Neural cell (in vitro differentiated cells): ENCODE measurements around the gene BCL2L14. TPM values are rescaled to one million over a fixed set of nuclear protein-coding genes. Genes with fewer than 3 reads are reported as not detected.

Experiments used
- H2AFZ ChIP-seq: fragments of 200-600, 300-800 bp; sonication (generic), shearing (Covaris generic); 2 replicates; pipeline ENCODE4 v1.6.0; 2014; ENCODE audit warnings: low read depth, mild to moderate bottlenecking, antibody characterized with exemption, low read length, moderate library complexity
- H3F3A ChIP-seq: fragments of 200-600 bp; shearing (Covaris generic); 2 replicates; pipeline ENCODE4 v1.6.1; 2016; ENCODE audit warnings: mild to moderate bottlenecking, moderate library complexity, mixed read lengths, antibody characterized with exemption, low read length; ENCODE audit not compliant: insufficient read depth, poor library complexity, severe bottlenecking
- H3K27ac ChIP-seq: fragments of 200-600, 300-800 bp; sonication (generic), shearing (Covaris generic); 2 replicates; pipeline ENCODE4 v1.5.1; 2014; ENCODE audit warnings: mild to moderate bottlenecking, low read length, moderate library complexity
- H3K27me3 ChIP-seq: fragments of 300-800, 200-600 bp; sonication (generic), shearing (Covaris generic); 2 replicates; pipeline ENCODE4 v1.6.0; 2014; ENCODE audit warnings: mild to moderate bottlenecking, low read depth, low read length, moderate library complexity; ENCODE audit not compliant: insufficient read depth
- H3K36me3 ChIP-seq: fragments of 300-800, 200-600 bp; sonication (generic), shearing (Covaris generic); 2 replicates; pipeline ENCODE4 v1.5.1; 2014; ENCODE audit warnings: mild to moderate bottlenecking, antibody characterized with exemption, low read length, moderate library complexity; ENCODE audit not compliant: insufficient read depth
- H3K4me2 ChIP-seq: fragments of 300-800, 200-600 bp; sonication (generic), shearing (Covaris generic); 2 replicates; pipeline ENCODE4 v1.6.0; 2014; ENCODE audit warnings: mild to moderate bottlenecking, low read length
- H3K4me3 ChIP-seq: fragments of 300-800, 200-600 bp; sonication (generic), shearing (Covaris generic); 2 replicates; pipeline ENCODE4 v1.5.1; 2014; ENCODE audit warnings: mild to moderate bottlenecking, low read length, moderate library complexity
- H3K79me2 ChIP-seq: fragments of 200-600 bp; shearing (Covaris generic); replicated peaks from 2 replicates; pipeline ENCODE4 v1.6.0; 2014; ENCODE audit warnings: mild to moderate bottlenecking, low read length, moderate library complexity; ENCODE audit not compliant: insufficient read depth
- H3K9ac ChIP-seq: fragments of 300-800, 200-600 bp; sonication (generic), shearing (Covaris generic); 2 replicates; pipeline ENCODE4 v1.6.1; 2016; ENCODE audit warnings: mild to moderate bottlenecking, low read length, mixed read lengths
- H3K9me2 ChIP-seq: fragments of 200-600 bp; shearing (Covaris generic); 2 replicates; pipeline ENCODE4 v1.6.1; 2016; ENCODE audit warnings: mild to moderate bottlenecking, low read length, mixed read lengths; ENCODE audit not compliant: insufficient read depth
- H3K9me3 ChIP-seq: fragments of 200-600, 300-800 bp; sonication (generic), shearing (Covaris generic); 2 replicates; pipeline ENCODE4 v1.6.1; 2016; ENCODE audit warnings: mild to moderate bottlenecking, mixed run types, low read length, moderate library complexity, mixed read lengths
- H4K20me1 ChIP-seq: fragments of 200-600 bp; shearing (Covaris generic); 2 replicates; pipeline ENCODE4 v1.6.1; 2016; ENCODE audit warnings: mild to moderate bottlenecking, mixed run types; ENCODE audit not compliant: insufficient read depth
- CTCF ChIP-seq: fragments of 450-650 bp; IDR thresholded peaks from 2 replicates; pipeline ENCODE4 v1.5.1; 2014; ENCODE audit warnings: antibody characterized with exemption, mild to moderate bottlenecking, moderate library complexity; ENCODE audit not compliant: poor library complexity, severe bottlenecking
- EP300 ChIP-seq: fragments of 450-650 bp; conservative IDR thresholded peaks from 2 replicates; pipeline ENCODE4 v1.6.1; 2014; ENCODE audit warnings: antibody characterized with exemption, mild to moderate bottlenecking, moderate library complexity; ENCODE audit not compliant: poor library complexity, severe bottlenecking
- EZH2 ChIP-seq: fragments of 200-600, 300-800 bp; shearing (Covaris generic), sonication (generic); IDR thresholded peaks from 2 replicates; pipeline ENCODE4 v1.6.1; 2014; ENCODE audit warnings: antibody characterized with exemption, low read length, borderline replicate concordance, mild to moderate bottlenecking; ENCODE audit not compliant: insufficient read depth, poor library complexity, severe bottlenecking
- MXI1 ChIP-seq: fragments of 450-650 bp; conservative IDR thresholded peaks from 2 replicates; pipeline ENCODE4 v1.6.1; 2014; ENCODE audit warnings: antibody characterized with exemption, mild to moderate bottlenecking; ENCODE audit not compliant: poor library complexity, severe bottlenecking
- POLR2AphosphoS5 ChIP-seq: IDR thresholded peaks from 2 replicates; pipeline ENCODE4 v1.6.1; 2012
- RAD21 ChIP-seq: fragments of 450-650 bp; conservative IDR thresholded peaks from 2 replicates; pipeline ENCODE4 v1.6.1; 2014; ENCODE audit warnings: antibody characterized with exemption, mild to moderate bottlenecking, moderate library complexity
- REST ChIP-seq: IDR thresholded peaks from 2 replicates; pipeline ENCODE4 v1.6.1; 2012; ENCODE audit warnings: borderline replicate concordance
- SMC3 ChIP-seq: fragments of 450-650 bp; conservative IDR thresholded peaks from 2 replicates; pipeline ENCODE4 v1.6.1; 2014; ENCODE audit warnings: antibody characterized with exemption, mild to moderate bottlenecking, moderate library complexity; ENCODE audit not compliant: poor library complexity
- TAF1 ChIP-seq: IDR thresholded peaks from 2 replicates; pipeline ENCODE4 v1.6.1; 2012; ENCODE audit warnings: low read depth
- polyA plus RNA-seq: library from polyadenylated mRNA; depleted of rRNA; stranded (reverse); fragments of >200 nt; gene quantifications from 2 replicates; pipeline ENCODE4 v1.2.3, GENCODE V29; 2014

Gene BCL2L14
- polyA plus RNA-seq, 1 donor from 2014 or later = not detected

GRCh38 chr12:12133259-12133658, 62.5 kb downstream of the BCL2L14 start:
- Histone ChIP-seq H3K9me2 (no peaks in the 10 kb centered on the region), H3K9ac (no peak overlapping the region), H3K9me3 (no peaks in the 10 kb centered on the region), H4K20me1 (no peaks in the 10 kb centered on the region), H3K27me3 (no peaks in the 10 kb centered on the region), H3K27ac (no peak overlapping the region), H3K4me2 (no peak overlapping the region), H3K79me2 (no peaks in the 10 kb centered on the region), H2AFZ (no peak overlapping the region), H3K4me3 (no peak overlapping the region), H3F3A (no peaks in the 10 kb centered on the region), H3K36me3 (peaks cover 11% of the 10 kb centered on the region)
- TF ChIP-seq TAF1 (no peak), EP300 (no peak), MXI1 (no peak), RAD21 (no peak), REST (no peak), POLR2AphosphoS5 (no peak), SMC3 (no peak), EZH2 (no peak), CTCF (no peak)

- no peaks in the 10 kb centered on the region for H3K27me3 ChIP-seq
- H3K9me3 ChIP-seq = no peaks in the 10 kb centered on the region
- no peak for TF ChIP-seq RAD21
- TF ChIP-seq POLR2AphosphoS5 = no peak
- no peak for TF ChIP-seq CTCF
- no peak for TF ChIP-seq EP300
- TF ChIP-seq EZH2 = no peak
- TF ChIP-seq TAF1 = no peak
- no peak for TF ChIP-seq SMC3
- H4K20me1 ChIP-seq = no peaks in the 10 kb centered on the region
- H3K27ac ChIP-seq = no peak overlapping the region
- no peak overlapping the region for H3K4me2 ChIP-seq
- H3K9ac ChIP-seq = no peak overlapping the region
- H3K4me3 ChIP-seq = no peak overlapping the region
- no peak overlapping the region for H2AFZ ChIP-seq
- H3F3A ChIP-seq = no peaks in the 10 kb centered on the region
- H3K36me3 ChIP-seq = peaks cover 11% of the 10 kb centered on the region
- H3K79me2 ChIP-seq = no peaks in the 10 kb centered on the region
- no peaks in the 10 kb centered on the region for H3K9me2 ChIP-seq
Observed at GRCh38 chr12:12133785-12134184, 63.0 kb downstream of the BCL2L14 start.
